SJSA1 (cell line): ENCODE results near the gene LDLRAD3. TPM values are rescaled to one million over a fixed set of nuclear protein-coding genes. Genes with fewer than 3 reads are reported as not detected.

ENCODE experiments used
- DNase-seq, 2 experiments: peaks; one replicate each; pipeline ENCODE4 v3.0.0-alpha.2; 2015 to 2020; ENCODE audit warnings: low spot score in 2 of 2, low read depth in 1 of 2
- H3K27ac ChIP-seq: fragments of 250-450 bp; sonication (Bioruptor Pico); 2 replicates; pipeline ENCODE4 v1.5.1; 2020; ENCODE audit warnings: mild to moderate bottlenecking, moderate library complexity
- H3K27me3 ChIP-seq: fragments of 250-450 bp; sonication (Bioruptor Pico); replicated peaks from 2 replicates; pipeline ENCODE4 v1.5.1; 2020; ENCODE audit warnings: mild to moderate bottlenecking, moderate library complexity
- H3K36me3 ChIP-seq: fragments of 250-450 bp; sonication (Bioruptor Pico); 2 replicates; pipeline ENCODE4 v1.5.1; 2020; ENCODE audit warnings: mild to moderate bottlenecking
- H3K4me1 ChIP-seq: fragments of 250-450 bp; sonication (Bioruptor Pico); replicated peaks from 2 replicates; pipeline ENCODE4 v1.6.1; 2021; ENCODE audit warnings: mild to moderate bottlenecking
- H3K4me3 ChIP-seq: fragments of 250-450 bp; sonication (Bioruptor Pico); 2 replicates; pipeline ENCODE4 v1.5.1; 2020; ENCODE audit warnings: mild to moderate bottlenecking
- H3K9me3 ChIP-seq: fragments of 250-450 bp; sonication (Bioruptor Pico); replicated peaks from 2 replicates; pipeline ENCODE4 v1.5.1; 2020; ENCODE audit warnings: mild to moderate bottlenecking
- total RNA-seq: library from RNA; depleted of rRNA; stranded (reverse); fragments of >200 nt; shearing (Covaris generic); gene quantifications from 2 replicates; pipeline ENCODE4 v1.2.3, GENCODE V29; 2014

Gene LDLRAD3
- total RNA-seq, 1 experiment from 2014 or later = 5.8 TPM

DNA sequence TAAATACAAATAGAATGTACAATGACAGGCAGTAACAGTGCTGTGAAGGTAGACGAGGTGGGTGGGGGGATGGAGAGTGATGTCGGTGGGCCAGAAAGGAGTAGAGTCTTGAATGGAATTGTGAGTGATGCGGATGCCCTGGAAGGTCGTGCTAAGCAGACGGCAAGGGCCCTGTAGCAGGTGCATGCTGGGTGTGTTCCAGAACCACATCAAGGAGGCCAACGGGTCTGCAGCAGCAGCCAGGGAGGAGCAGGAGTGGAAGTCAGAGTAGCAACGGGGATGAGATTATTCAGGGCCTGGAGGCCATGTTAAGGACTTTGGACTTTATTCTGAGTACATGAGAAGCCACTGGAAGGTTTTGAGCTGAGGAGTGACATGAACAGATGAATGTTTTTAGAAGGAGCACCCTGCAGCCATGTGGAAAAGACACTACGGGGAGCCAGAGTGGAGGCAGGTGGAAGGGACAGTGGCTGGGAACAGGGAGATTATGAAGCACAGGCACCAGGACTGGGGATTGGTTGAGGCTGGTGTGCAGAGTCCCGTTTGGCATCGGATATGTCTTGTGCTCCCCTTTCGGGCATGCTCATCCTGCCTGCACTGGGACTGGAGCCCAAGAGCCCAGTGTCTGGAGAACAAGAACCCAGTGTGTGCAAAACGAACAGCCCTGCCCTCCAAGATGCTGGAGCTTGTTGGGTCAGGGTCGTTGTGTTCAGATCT is 271.3 kb downstream of the LDLRAD3 start:
- no peak for DNase-seq
- no peaks in the 10 kb centered on the region for H3K4me1 ChIP-seq
- no peak overlapping the region for H3K4me3 ChIP-seq
- H3K36me3 ChIP-seq = no peaks in the 10 kb centered on the region
- peaks cover 3% of the 10 kb centered on the region; the same call in 1 of the 2 replicates for H3K9me3 ChIP-seq
- no peaks in the 10 kb centered on the region for H3K27me3 ChIP-seq
- H3K27ac ChIP-seq = no peak overlapping the region

DNA sequence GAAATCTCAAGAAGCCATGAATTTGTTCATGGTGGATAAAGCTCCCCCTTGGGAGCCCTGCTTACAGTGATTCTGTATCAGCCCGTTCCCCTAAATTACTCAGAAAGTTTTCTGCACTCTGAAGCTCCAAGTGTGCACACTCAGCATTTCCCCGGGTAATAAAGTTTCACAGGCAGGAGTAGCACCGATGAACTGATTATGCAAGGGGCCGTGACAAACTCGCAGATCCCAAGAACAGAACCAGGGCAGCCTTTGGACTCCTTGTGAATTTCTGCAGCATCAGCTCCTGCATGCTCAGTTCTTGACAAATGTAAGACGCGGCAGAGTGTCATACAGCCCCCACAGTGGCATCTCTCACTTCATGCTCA is 271.8 kb downstream of the LDLRAD3 start:
- Histone ChIP-seq H3K36me3 (no peaks in the 10 kb centered on the region), H3K27me3 (no peaks in the 10 kb centered on the region), H3K4me3 (no peak overlapping the region), H3K4me1 (no peaks in the 10 kb centered on the region), H3K9me3 (peaks cover 5% of the 10 kb centered on the region; the same call in 1 of the 2 replicates), H3K27ac (no peak overlapping the region)
- DNase-seq = no peak

DNA sequence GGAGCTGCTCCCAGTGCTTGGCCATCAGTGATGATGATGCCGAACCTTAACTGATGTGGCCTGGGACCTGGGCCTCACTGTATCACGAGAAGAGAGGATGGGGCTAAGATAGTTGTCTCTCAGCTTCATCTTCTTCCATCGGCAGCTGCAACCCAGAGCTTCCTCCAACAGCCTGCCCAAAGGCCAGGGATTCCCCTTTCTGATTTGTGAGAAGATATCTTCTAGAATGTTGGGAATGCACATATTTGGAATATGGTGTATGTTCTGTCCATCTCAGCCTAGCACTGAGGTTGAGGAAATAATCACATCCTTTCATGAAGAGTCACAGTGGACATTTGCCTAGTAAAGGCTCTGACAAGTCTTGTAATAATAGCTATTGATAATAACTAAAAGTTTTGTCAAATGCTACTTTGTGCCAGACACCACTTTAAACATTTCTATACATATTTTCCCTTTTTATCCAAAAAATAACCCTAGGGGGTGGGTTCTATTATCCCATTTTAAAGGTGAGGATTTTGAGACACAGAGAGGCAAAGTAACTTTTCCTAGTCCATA is 272.3 kb downstream of the LDLRAD3 start:
- Histone ChIP-seq H3K9me3 (peaks cover 5% of the 10 kb centered on the region; the same call in 1 of the 2 replicates), H3K4me1 (no peaks in the 10 kb centered on the region), H3K36me3 (no peaks in the 10 kb centered on the region), H3K27ac (no peak overlapping the region), H3K4me3 (no peak overlapping the region), H3K27me3 (no peaks in the 10 kb centered on the region)
- no peak for DNase-seq

DNA sequence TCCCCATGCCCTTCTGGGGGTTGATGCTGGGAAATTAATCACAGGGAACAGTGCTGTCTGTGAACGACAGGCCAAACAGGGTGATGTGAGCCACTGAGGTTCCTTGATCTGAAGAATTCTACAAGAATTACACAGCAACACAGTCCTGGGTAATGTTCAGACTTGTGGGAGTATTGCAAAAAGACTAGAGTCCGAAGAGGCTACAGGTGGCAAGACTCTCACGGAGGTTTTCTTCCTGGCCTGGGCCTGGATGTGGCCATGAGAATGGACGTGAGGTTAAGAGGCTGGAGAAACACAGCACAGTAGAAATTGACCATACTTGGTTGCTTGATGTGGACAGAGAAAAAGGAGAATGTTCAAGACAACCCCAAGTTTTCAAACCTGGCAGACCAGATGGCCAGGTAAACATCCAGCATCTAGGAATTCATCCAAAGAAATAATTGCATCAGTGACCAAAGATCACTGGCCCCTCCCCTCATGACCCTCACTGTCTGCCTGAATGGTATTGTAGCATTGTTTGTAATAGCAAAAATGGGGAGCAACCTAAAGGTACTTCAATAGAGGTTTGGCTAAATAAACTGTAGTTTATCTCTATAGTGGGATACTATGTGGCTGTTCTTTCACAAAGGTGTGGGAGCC is 274.5 kb downstream of the LDLRAD3 start:
- no peaks in the 10 kb centered on the region for H3K4me1 ChIP-seq
- H3K4me3 ChIP-seq = no peak overlapping the region
- H3K36me3 ChIP-seq = no peaks in the 10 kb centered on the region
- no peaks in the 10 kb centered on the region for H3K27me3 ChIP-seq
- no peak overlapping the region for H3K27ac ChIP-seq
- peaks cover 5% of the 10 kb centered on the region; the same call in 1 of the 2 replicates for H3K9me3 ChIP-seq
- no peak for DNase-seq

DNA sequence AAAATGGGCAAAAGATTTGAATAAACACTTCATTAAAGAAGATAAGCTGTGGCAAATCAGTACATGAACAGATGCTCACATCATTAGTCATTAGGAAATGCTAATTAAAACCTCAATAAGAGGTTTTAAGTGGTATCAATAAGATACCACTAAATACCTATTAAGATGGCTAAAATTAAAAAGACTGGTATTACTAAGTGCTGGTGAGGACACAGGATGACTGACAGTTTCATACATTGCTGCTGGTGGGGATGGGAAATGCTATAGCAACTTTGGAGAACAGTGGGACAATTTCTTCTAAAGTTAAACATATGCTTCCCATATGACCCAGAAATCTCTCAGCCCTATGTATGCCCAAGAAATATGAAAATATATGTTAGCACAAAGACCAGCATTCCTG is 276.1 kb downstream of the LDLRAD3 start:
- Histone ChIP-seq H3K27me3 (no peaks in the 10 kb centered on the region), H3K9me3 (peaks cover 5% of the 10 kb centered on the region; the same call in 1 of the 2 replicates), H3K4me1 (no peaks in the 10 kb centered on the region), H3K27ac (no peak overlapping the region), H3K36me3 (no peaks in the 10 kb centered on the region), H3K4me3 (no peak overlapping the region)
- DNase-seq = no peak

DNA sequence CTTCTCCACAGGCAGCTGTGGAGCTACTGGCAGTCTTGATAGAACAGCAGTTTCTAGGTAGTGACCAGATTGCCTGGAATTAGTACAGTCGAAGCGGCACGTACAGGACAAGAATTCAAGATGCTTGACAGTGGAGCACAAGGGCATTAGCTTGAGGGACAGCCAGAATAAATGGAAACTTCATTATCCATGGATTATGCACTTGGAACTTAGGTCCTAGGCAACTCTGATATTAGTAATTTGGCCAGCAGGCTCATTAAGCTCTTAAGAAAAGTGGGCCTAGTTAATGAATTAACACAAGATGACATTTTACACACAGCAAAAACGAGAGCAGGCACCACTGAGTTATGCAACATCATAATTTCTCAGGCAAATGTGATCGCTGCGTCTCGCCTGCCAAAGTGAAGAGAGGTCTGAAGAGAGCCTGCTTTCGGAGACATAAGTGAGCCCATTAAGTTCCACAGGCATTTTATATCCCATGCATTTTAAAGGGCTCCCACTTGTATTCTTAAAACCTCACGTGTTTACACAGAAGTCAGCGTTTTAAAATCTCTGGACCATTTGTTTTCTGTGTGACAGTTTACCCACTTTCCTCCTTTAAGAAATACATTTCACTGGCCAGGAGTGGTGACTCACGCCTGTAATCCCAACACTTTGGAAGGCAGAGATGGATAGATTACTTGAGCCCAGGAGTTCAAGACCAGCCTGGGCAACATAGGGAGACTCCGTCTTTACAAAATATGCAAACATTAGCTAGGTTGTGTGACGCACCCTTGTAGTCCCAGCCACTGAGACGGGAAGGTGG is 279.2 kb downstream of the LDLRAD3 start:
- H3K27me3 ChIP-seq = no peaks in the 10 kb centered on the region
- H3K27ac ChIP-seq = no peak overlapping the region
- no peak for DNase-seq
- no peak overlapping the region for H3K4me3 ChIP-seq
- peaks cover 5% of the 10 kb centered on the region; the same call in 1 of the 2 replicates for H3K9me3 ChIP-seq
- H3K4me1 ChIP-seq = no peaks in the 10 kb centered on the region
- no peaks in the 10 kb centered on the region for H3K36me3 ChIP-seq

DNA sequence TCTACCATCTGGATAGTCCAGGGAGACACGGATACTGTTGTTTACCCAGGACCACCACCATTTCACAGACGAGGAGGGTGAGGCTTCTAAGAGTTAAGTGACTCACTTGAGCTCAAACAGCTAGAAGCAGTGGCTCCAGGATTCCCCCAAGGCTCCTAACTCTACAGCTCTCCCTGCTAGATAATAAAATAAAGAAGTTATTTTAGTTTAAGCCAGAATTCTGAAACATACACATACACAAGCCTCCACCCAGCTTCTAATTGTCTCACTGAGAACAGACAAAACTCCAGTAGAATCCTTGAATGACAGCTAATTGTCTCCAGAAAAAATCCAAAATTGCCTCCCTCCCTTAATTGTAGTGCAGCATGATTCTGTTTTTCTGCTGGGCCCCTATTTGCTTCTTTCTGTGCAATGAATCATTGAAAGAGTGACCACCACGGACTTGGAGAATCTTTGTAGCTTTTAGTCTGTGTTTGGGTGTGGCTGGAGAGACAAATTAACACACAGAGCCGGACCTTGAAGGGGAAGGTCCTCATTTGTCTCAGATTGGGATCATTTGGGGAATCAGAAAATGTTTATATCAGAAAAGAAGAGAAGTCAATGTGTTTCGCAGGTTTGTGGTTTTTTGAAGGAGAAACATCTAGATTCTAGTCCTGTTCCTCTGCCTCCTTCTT is 280.5 kb downstream of the LDLRAD3 start:
- peaks cover 5% of the 10 kb centered on the region; the same call in 1 of the 2 replicates for H3K9me3 ChIP-seq
- no peak overlapping the region for H3K4me3 ChIP-seq
- no peaks in the 10 kb centered on the region for H3K4me1 ChIP-seq
- no peak overlapping the region for H3K27ac ChIP-seq
- DNase-seq = no peak
- no peaks in the 10 kb centered on the region for H3K27me3 ChIP-seq
- H3K36me3 ChIP-seq = no peaks in the 10 kb centered on the region

DNA sequence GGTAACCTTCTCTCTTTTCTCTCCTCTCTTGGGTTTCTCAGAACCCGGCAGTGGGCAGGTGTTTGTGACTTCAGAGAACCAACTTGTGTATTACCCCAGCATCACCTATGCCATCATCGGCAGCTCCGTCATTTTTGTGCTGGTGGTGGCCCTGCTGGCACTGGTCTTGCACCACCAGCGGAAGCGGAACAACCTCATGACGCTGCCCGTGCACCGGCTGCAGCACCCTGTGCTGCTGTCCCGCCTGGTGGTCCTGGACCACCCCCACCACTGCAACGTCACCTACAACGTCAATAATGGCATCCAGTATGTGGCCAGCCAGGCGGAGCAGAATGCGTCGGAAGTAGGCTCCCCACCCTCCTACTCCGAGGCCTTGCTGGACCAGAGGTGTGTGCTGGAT is 283.2 kb downstream of the LDLRAD3 start:
- Histone ChIP-seq H3K4me3 (no peak overlapping the region), H3K4me1 (peaks cover 12% of the 10 kb centered on the region), H3K9me3 (no peaks in the 10 kb centered on the region), H3K36me3 (no peaks in the 10 kb centered on the region), H3K27ac (no peak overlapping the region), H3K27me3 (no peaks in the 10 kb centered on the region)
- no peak for DNase-seq

DNA sequence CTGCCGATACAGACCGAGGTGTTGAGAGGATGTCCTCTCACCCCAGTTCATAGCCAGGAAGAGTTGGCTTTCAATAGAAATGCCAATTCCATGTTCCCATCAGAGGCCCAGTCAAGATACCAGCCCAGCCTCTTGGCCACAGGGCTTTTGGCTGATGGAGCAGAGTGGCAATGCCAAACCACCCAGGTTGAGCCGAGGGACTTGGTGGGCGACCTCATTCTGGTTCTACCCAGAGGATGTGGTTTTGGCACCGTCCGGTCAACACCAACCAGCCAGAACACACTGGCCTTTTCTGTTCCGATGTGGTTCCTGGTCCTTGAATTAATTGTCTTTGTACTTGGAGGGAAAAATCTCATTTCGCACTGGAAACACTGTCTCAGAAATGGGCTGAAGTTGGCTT is 284.8 kb downstream of the LDLRAD3 start:
- DNase-seq = no peak
- Histone ChIP-seq H3K4me3 (no peak overlapping the region), H3K36me3 (no peaks in the 10 kb centered on the region)

DNA sequence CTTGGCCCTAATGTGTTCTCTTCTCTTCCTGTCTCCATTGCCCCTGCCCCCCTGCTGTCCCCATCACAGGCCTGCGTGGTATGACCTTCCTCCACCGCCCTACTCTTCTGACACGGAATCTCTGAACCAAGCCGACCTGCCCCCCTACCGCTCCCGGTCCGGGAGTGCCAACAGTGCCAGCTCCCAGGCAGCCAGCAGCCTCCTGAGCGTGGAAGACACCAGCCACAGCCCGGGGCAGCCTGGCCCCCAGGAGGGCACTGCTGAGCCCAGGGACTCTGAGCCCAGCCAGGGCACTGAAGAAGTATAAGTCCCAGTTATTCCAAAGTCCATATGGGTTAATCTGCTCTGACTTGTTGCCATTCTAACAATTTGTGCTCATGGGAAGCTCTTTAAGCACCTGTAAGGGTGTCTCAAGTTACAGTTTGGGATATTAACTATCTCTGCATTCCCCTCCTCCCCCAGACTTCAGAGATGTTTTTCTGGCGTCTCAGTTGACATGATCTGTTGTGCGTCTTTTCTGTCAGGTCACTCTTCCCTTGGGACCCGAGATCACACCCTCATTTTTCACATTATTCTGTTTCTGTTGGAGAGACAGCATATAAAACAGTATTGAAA is 285.3 kb downstream of the LDLRAD3 start:
- Histone ChIP-seq H3K27ac (no peak overlapping the region), H3K9me3 (no peaks in the 10 kb centered on the region), H3K27me3 (no peaks in the 10 kb centered on the region), H3K36me3 (no peaks in the 10 kb centered on the region), H3K4me3 (no peak overlapping the region), H3K4me1 (peaks cover 25% of the 10 kb centered on the region)
- DNase-seq = no peak

More for the DNA sequence above, 284.8 kb downstream of the LDLRAD3 start:
- Histone ChIP-seq H3K4me1 (peaks cover 25% of the 10 kb centered on the region), H3K9me3 (no peaks in the 10 kb centered on the region), H3K27ac (no peak overlapping the region), H3K27me3 (no peaks in the 10 kb centered on the region)

DNA sequence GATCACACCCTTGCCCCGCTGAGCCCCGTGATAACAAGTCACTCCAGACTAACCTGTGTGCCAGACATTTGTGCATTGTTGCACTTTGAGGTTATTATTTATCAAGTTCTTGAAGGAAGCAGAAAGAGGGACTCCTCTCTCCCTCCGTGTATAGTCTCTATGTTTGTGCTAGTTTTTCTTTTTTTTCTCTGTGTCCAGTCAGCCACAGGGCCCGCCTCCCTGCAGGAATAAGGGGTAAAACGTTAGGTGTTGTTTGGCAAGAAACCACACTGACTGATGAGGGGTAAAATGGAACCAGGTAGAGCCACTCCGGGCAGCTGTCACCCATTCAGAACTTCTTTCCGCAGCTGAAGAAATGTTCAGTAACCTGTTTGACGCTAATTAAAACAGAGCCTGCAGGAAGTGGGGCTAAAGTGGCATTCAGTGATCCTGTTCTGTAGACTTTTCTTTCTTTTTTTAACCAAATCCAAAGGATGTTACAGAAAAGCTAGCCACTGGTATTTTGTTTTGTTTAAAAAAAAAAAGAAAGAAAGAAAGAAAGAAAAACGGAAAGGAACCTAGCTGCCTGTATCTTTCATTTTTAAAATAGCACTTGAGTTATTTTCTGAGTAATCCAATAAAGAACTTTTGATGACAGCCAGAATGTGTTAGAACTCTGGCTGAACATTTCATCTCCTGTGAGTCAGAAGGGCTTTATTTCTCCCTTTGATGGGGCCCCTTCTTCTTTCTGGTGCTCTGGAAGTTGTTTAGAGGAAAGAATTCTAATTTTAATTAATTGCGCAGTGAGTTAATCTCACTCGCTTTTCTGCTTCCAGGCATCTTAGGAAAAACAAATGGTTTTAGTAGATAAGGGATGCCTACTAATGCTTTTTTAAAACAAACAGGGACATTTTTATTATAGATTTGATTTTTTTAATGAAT is 287.2 kb downstream of the LDLRAD3 start:
- DNase-seq = peak in 1 of 2 experiments; percentile 32
- Histone ChIP-seq H3K36me3 (no peaks in the 10 kb centered on the region), H3K4me1 (peaks cover 29% of the 10 kb centered on the region), H3K9me3 (no peaks in the 10 kb centered on the region), H3K4me3 (no peak overlapping the region), H3K27me3 (no peaks in the 10 kb centered on the region), H3K27ac (no peak overlapping the region)

DNA sequence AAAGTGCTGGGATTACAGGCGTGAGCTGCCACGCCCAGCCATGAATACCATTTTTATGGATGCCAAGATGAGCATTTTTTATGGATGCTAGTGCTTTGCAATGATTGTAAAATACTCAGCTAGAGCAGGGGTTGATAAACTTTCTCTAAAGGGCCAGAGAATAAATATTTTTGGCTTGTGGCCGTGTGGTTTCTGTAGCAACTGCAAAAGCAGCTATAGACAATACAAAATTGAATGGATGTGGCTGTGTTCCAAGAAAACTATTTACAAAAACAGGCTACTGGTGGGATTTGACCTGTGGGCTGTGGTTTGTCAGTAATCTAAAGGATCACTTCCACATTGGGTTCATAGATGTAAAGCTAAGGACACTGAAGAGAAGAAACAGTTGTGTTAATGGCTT is 289.3 kb downstream of the LDLRAD3 start:
- Histone ChIP-seq H3K4me1 (peaks cover 29% of the 10 kb centered on the region), H3K4me3 (no peak overlapping the region), H3K9me3 (no peaks in the 10 kb centered on the region), H3K36me3 (no peaks in the 10 kb centered on the region), H3K27ac (no peak overlapping the region), H3K27me3 (0 out of 2 replicates have a peak, but pooled peaks cover 3% of the 10 kb centered on the region)
- peak in 1 of 2 experiments; percentile 72 for DNase-seq
